Lung microvascular endothelial cell (primary cell): ENCODE measurements around the gene USF2. TPM values are rescaled to one million over a fixed set of nuclear protein-coding genes. Genes with fewer than 3 reads are reported as not detected.

Experiments used
- DNase-seq, 2 donors: peaks; one replicate each; pipeline versions ENCODE4 v3.0.0 to v3.0.0-alpha.2; 2010; ENCODE audit warnings: low read depth in 2 of 2
- total RNA-seq: library from RNA; depleted of rRNA; stranded (reverse); fragments of >200 nt; gene quantifications from 2 replicates; pipeline ENCODE4 v1.2.1, GENCODE V29; 2014

Gene USF2
- total RNA-seq, 1 donor from 2014 or later, result 52.2 TPM

- no peak for DNase-seq
These were observed 29.8 kb downstream of the USF2 start for GRCh38 chr19:35298561-35298972.

DNA sequence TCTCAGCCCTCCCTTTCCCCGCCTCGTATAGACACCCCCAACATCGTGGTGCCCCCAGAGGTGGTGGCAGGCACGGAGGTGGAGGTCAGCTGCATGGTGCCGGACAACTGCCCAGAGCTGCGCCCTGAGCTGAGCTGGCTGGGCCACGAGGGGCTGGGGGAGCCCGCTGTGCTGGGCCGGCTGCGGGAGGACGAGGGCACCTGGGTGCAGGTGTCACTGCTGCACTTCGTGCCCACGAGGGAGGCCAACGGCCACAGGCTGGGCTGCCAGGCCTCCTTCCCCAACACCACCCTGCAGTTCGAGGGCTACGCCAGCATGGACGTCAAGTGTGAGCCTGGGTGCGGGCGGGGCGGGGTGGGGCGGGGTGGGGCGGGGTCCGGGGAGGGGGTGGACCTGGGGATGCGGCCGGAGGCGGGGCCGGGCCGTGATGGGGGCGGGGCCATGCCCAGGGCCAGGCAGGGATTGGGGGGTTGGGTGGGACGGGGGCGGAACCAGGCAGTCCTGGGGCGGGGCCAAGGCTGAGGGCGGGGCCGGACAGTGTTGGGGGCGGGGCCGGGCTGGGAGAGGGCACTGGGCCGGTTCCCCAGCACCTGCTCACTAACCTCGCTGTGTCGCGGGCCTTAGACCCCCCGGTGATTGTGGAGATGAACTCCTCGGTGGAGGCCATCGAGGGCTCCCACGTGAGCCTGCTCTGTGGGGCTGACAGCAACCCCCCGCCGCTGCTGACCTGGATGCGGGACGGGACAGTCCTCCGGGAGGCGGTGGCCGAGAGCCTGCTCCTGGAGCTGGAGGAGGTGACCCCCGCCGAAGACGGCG lies 31.0 kb downstream of the USF2 start:
- DNase-seq, result peak in 1 of 2 donors; percentile 18

DNA sequence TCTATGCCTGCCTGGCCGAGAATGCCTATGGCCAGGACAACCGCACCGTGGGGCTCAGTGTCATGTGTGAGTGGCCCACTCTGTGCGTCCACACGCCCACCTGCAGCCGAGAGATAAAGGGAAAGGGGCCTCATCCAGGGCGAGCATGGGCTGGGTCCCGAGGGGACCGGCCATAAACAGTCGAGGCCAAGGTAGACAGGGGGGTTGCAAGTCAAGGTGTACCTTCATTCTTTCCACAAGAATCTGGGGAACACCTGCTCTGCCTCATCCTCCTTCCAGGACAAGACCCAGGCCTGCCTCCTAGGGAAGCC lies 31.5 kb downstream of the USF2 start:
- no peak for DNase-seq

GRCh38 chr19:35301961-35302360 lies 33.2 kb downstream of the USF2 start:
- no peak for DNase-seq

GRCh38 chr19:35302446-35302845 lies 33.7 kb downstream of the USF2 start:
- no peak for DNase-seq

GRCh38 chr19:35303357-35303915 lies 34.7 kb downstream of the USF2 start:
- DNase-seq, result no peak

DNA sequence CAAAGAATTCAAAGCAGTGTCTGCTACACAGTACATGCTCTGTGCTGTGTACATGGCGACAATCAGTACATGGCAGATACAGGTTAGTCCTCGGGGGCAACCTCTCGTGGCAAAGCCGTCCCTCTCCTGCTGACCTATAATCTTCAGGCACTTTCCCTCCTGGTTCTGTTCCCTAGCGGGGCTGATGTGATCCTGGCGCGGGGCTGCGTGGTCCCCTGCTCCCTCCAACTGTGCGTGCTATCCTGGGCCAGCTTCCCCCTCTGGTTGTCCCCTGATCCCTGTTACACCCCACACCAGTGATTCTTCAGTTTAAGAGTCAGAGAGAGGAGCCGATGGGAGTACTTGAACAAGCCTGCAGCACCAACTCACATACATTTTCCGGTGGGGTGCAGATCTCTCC lies 35.3 kb downstream of the USF2 start:
- no peak for DNase-seq

DNA sequence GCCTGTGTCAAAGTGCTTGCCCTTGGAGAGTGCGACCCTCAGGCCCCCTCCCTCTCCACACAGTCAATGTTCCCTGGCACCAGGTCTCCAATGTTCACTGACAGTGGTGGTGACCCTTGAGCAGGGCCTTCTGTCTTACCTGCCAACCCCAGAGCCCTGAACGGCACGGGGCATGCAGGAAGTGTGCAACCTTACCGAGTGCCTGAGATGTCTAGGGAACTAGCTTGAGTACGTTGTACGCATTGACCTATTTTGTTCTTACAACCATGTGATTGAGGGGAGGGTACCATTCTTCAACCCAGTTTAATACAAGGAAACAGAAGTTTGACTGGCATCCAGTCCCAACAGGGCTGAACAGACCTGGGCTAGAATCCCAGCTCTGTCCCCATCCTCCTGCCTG lies 36.4 kb downstream of the USF2 start:
- no peak for DNase-seq

GRCh38 chr19:35306473-35307246 lies 37.9 kb downstream of the USF2 start:
- DNase-seq, result peak in 1 of 2 donors; percentile 16

DNA sequence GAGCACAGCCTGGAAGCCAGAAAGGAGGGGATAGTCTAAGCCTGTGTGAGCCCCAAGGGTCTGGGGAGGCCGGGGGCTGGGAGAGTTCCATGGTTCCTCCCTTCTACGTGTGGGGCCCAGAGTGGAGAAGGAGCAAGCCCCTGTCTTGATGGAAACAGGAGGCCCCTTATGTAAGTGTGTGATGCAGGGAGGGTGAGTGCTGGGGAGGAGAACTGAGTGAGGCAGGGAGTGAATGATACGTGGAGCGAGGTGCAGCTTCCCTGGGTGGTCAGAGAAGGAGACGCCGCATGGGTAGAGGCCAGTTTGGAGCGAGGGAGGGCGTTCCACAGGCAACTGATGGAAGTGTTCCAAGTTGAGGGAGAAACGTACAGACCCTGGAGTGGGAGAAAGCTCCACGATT lies 39.2 kb downstream of the USF2 start:
- no peak for DNase-seq

- DNase-seq, result no peak
These were observed 40.1 kb downstream of the USF2 start for GRCh38 chr19:35308910-35309309.

- no peak for DNase-seq
These were observed 40.9 kb downstream of the USF2 start for GRCh38 chr19:35309481-35310279.

- DNase-seq, result no peak
These were observed 41.6 kb downstream of the USF2 start for GRCh38 chr19:35310331-35310730.

DNA sequence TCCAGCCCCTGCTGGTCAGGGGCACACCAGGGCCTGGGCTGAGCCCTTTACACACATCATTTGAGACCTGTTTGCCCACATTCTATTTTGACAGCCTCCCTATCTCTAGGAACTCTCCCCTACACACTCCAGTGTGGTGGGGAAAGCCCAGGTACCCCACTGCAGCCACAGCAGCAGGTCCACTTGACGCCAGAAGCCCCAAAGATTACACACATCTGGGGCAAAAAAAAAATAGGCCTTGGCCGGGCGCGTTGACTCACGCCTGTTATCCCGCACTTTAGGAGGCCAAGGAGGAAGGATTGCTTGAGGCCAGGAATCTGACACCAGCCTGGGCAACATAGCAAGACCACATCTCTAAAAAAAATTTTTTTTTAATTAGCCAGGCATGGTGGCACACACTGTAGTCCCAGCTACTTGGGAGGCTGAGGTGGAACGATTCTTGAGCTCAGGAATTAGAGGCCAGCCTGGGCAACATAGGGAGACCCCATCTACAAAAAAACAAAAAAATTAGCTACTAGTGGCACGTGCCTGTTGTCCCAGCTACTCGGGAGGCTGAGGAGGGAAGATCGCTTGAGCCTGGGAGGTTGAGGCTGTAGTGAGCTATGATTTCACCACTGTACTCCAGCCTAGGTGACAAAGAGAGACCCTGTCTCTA lies 42.2 kb downstream of the USF2 start:
- DNase-seq, result no peak

DNA sequence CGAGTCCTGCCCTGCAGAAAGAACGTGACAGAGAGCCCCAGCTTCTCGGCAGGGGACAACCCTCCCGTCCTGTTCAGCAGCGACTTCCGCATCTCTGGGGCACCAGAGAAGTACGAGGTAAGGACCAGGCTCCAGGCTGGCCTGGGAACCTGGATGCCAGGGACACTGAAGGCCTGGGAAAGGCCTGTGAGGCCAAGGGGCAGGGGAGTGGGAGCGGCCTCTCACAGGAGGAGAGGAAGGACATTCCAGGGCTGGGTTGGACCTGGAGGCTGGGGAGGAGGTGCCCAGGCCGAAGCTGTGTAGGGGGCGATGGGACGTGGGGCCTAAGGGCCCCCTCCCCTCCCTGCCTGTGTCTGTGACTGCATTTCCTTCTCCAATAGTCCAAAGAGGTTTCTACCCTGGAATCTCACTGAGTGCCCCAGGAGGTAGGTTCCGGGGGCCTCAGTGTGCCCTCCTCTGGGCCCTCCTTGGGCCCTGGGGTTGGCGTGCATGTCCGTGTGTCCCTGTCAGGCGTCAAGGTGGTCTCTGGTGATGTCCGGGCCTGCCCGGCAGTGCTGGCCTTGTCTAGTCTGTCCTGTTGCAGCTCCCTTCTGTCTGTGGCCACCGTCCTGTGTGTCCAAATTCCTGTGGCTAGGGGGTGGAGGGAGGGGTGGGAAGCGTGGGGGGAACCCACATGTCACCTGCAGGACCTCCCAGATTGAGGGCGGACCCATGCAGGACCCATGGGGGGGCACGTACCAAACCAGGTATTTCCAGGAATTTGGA lies 43.3 kb downstream of the USF2 start:
- no peak for DNase-seq

GRCh38 chr19:35313587-35313986 lies 44.8 kb downstream of the USF2 start:
- DNase-seq, result no peak

DNA sequence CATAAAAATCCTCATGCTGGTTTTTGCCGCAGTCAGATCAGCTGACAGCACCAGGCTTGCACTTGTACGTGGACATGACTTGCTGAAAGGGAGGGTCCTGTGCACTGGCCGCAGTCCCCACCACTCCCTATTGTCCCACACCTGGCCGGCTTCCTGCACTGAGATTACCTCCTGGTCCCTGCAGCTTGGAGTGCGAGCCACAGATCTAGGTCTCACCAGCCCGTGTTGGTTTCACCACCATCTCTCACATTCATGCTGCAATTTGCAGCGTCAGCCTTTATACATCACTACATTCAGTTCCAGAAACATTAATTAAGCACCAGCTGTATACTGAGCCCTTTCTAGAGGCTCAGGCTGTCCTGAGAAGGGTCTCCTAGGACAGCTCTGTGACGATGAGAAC lies 45.3 kb downstream of the USF2 start:
- DNase-seq, result no peak

DNA sequence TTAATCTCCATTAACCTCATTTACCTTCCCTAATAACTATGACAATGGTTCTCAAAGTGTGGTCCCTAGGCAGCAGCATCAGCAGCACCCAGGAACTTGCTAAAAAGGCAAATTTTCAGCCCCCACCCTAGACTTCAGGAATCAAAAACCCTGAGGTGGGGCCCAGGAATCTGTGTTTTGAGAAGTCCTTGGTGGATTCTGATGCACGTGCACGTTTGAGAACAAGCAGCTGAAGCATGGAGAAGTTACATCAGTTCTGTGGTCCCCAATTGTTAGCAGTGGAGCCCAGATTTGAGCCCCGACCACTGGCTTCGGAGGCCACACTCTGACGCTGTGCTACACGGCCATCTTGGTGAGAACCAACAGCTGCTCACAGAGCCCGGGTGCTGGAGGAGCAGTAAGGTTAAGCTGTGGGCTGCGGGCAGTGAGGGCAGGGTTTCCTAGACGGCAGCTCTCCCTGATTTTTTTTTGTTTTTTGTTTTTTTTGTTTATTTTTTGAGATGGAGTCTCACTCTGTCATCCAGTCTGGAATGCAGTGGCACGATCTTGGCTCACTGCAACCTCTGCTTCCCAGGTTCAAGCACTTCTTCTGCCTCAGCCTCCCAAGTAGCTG lies 46.2 kb downstream of the USF2 start:
- no peak for DNase-seq

GRCh38 chr19:35315883-35316282 lies 47.1 kb downstream of the USF2 start:
- DNase-seq, result no peak

GRCh38 chr19:35316560-35316959 lies 47.8 kb downstream of the USF2 start:
- no peak for DNase-seq
